ENCODE results near the gene PLBD2. TPM values are rescaled to one million over a fixed set of nuclear protein-coding genes. Genes with fewer than 3 reads are reported as not detected.

PLBD2 gene
- total and polyA plus RNA-seq, 8 donors, result 2.7 to 32.4 (median 8.2) TPM

- intact Hi-C loops (cut with DNase I; ENCODE audit: low total_unique reads), result no loop called here
- H3K27ac ChIP-seq, result no peak overlapping the region
- DNase-seq, result no peak
Measured at GRCh38 chr12:113436586-113436985, 78.2 kb downstream of the PLBD2 start.

GRCh38 chr12:113436993-113437728 is 78.8 kb downstream of the PLBD2 start:
- intact Hi-C loops (cut with DNase I; ENCODE audit: low total_unique reads), result no loop called here
- no peak overlapping the region for H3K27ac ChIP-seq
- WGBS, 5 donors, result 77 to 89% (median 86%) methylated on average over 6 of the region's 6 CpGs
- no peaks in the 10 kb centered on the region for H3K9me3 ChIP-seq
- H3K4me1 ChIP-seq, result no peaks in the 10 kb centered on the region
- H3K4me3 ChIP-seq, result no peak overlapping the region
- no peaks in the 10 kb centered on the region for H3K36me3 ChIP-seq
- TF ChIP-seq POLR2AphosphoS5 (IDR thresholded peaks at IDR 0.05), result no peak
- no peak for TF ChIP-seq EP300 (IDR thresholded peaks at IDR 0.05)
- TF ChIP-seq CTCF (IDR thresholded peaks at IDR 0.05), result no peak
- no peak for TF ChIP-seq POLR2A (IDR thresholded peaks at IDR 0.05)
- peaks cover 0 to 32% (median 11%) of the 10 kb centered on the region in 3 donors for H3K27me3 ChIP-seq
- no peak for DNase-seq

More at GRCh38 chr12:113436586-113436985, 78.2 kb downstream of the PLBD2 start:
- 79 to 92% (median 83%) methylated on average over 6 of the region's 6 CpGs; no CpG with 5 or more reads in 1 of the 5 donors for WGBS, 5 donors
- H3K9me3 ChIP-seq, result no peaks in the 10 kb centered on the region
- peaks cover 0 to 27% (median 11%) of the 10 kb centered on the region in 3 donors for H3K27me3 ChIP-seq
- no peaks in the 10 kb centered on the region for H3K4me1 ChIP-seq
- no peaks in the 10 kb centered on the region for H3K36me3 ChIP-seq
- TF ChIP-seq POLR2AphosphoS5 (IDR thresholded peaks at IDR 0.05) (no peak), EP300 (IDR thresholded peaks at IDR 0.05) (no peak), POLR2A (IDR thresholded peaks at IDR 0.05) (no peak), CTCF (IDR thresholded peaks at IDR 0.05) (no peak)
- H3K4me3 ChIP-seq, result no peak overlapping the region

- Histone ChIP-seq H3K4me3 (no peak overlapping the region), H3K36me3 (no peaks in the 10 kb centered on the region), H3K4me1 (no peaks in the 10 kb centered on the region), H3K27ac (no peak overlapping the region), H3K27me3 (peaks cover 0 to 37% (median 11%) of the 10 kb centered on the region in 3 donors), H3K9me3 (no peaks in the 10 kb centered on the region)
- no peak for TF ChIP-seq CTCF (IDR thresholded peaks at IDR 0.05)
- TF ChIP-seq EP300 (IDR thresholded peaks at IDR 0.05), result no peak
- no peak for TF ChIP-seq POLR2A (IDR thresholded peaks at IDR 0.05)
- TF ChIP-seq POLR2AphosphoS5 (IDR thresholded peaks at IDR 0.05), result no peak
- no peak for DNase-seq
- 59 to 70% (median 65%) methylated on average over 6 to 9 of the region's 9 CpGs for WGBS, 5 donors
- intact Hi-C loops (cut with DNase I; ENCODE audit: low total_unique reads), result no loop called here
Measured at GRCh38 chr12:113437729-113438100, 79.3 kb downstream of the PLBD2 start.

- TF ChIP-seq POLR2AphosphoS5 (IDR thresholded peaks at IDR 0.05), result no peak
- TF ChIP-seq CTCF (IDR thresholded peaks at IDR 0.05), result no peak
- no peak for TF ChIP-seq EP300 (IDR thresholded peaks at IDR 0.05)
- no peak for TF ChIP-seq POLR2A (IDR thresholded peaks at IDR 0.05)
- Histone ChIP-seq H3K27ac (no peak overlapping the region), H3K4me3 (no peak overlapping the region), H3K27me3 (peaks cover 0 to 47% (median 11%) of the 10 kb centered on the region in 3 donors), H3K4me1 (no peaks in the 10 kb centered on the region), H3K9me3 (no peaks in the 10 kb centered on the region), H3K36me3 (no peaks in the 10 kb centered on the region)
- 72 to 90% (median 82%) methylated on average over 4 of the region's 4 CpGs for WGBS, 5 donors
- DNase-seq, result no peak
- intact Hi-C loops (cut with DNase I; ENCODE audit: low total_unique reads), result no loop called here
Measured at GRCh38 chr12:113438523-113439300, 80.3 kb downstream of the PLBD2 start.
